GM12878 (cell line): ENCODE measurements around the gene MRTFB. TPM values are rescaled to one million over a fixed set of nuclear protein-coding genes. Genes with fewer than 3 reads are reported as not detected.

Source experiments
- ATAC-seq: fragments of 200-7000 bp; cut with Tn5 transposase; 3 replicates; pipeline ENCODE4 v1.9.1; 2020; ENCODE audit warnings: mild to moderate bottlenecking, moderate library complexity
- BruUV-seq: library from RNA; stranded (reverse); fragments of 400-500 nt; replicated peaks from 2 replicates; lab custom pipeline; 2021; lab: Mats Ljungman, UMichigan
- CTCF ChIA-PET: fragments of 300-600 bp; sonication (Branson Sonifier 250); formaldehyde crosslinking; extraction: SDS; loops from one replicate; lab custom pipeline; 2021; ENCODE audit warnings: inconsistent platforms; lab: Yijun Ruan, JAX
- POLR2A ChIA-PET: fragments of 350-600 bp; formaldehyde crosslinking; extraction: SDS; loops from one replicate; lab custom pipeline; 2021; ENCODE audit warnings: inconsistent platforms; lab: Charles Lee
- RAD21 ChIA-PET: fragments of 300-600 bp; sonication (Branson Sonifier 250); formaldehyde crosslinking; loops from one replicate; lab custom pipeline; 2023; ENCODE audit warnings: antibody characterized with exemption; ENCODE audit not compliant: unreplicated experiment; lab: Charles Lee
- SMC1A ChIA-PET: fragments of 300-600 bp; sonication (Branson Sonifier 250); formaldehyde crosslinking; loops from one replicate; lab custom pipeline; 2023; ENCODE audit not compliant: unreplicated experiment, uncharacterized antibody; lab: Charles Lee
- DNase-seq: peaks from one replicate; pipeline ENCODE4 v3.0.0-alpha.2; 2011; ENCODE audit warnings: low read depth, low spot score
- FAIRE-seq: peaks from 3 replicates; lab custom pipeline; 2011; peaks lifted over from hg19 to GRCh38; lab: Jason Lieb, UNC
- H2AFZ ChIP-seq: 2 replicates; pipeline ENCODE4 v1.6.0; 2011; ENCODE audit warnings: low read depth, low read length, control low read depth; ENCODE audit not compliant: control insufficient read depth
- H3K27ac ChIP-seq: 2 replicates; pipeline ENCODE4 v1.5.1; 2011; ENCODE audit warnings: control low read depth; ENCODE audit not compliant: control insufficient read depth, insufficient read depth
- H3K27me3 ChIP-seq, 2 experiments: replicated peaks in 1 of 2; 2 replicates each; pipeline versions ENCODE4 v1.6.0 to v1.6.1; 2011; ENCODE audit warnings: low read length in 1 of 2; ENCODE audit not compliant: control insufficient read depth in 2 of 2, insufficient read depth in 2 of 2
- H3K36me3 ChIP-seq, 2 experiments: 2 replicates each; pipeline ENCODE4 v1.5.1; 2011; ENCODE audit warnings: low read length in 1 of 2; ENCODE audit not compliant: control insufficient read depth in 2 of 2, insufficient read depth in 2 of 2
- H3K4me1 ChIP-seq: 2 replicates; pipeline ENCODE4 v1.6.1; 2011; ENCODE audit warnings: mild to moderate bottlenecking, low read length, moderate library complexity, mixed read lengths; ENCODE audit not compliant: control insufficient read depth, insufficient read depth
- H3K4me2 ChIP-seq: 2 replicates; pipeline ENCODE4 v1.6.0; 2011; ENCODE audit warnings: control low read depth; ENCODE audit not compliant: control insufficient read depth, insufficient read depth
- H3K4me3 ChIP-seq: fragments of 200-600 bp; sonication (generic); 2 replicates; pipeline ENCODE4 v1.5.1; 2016
- H3K79me2 ChIP-seq: 2 replicates; pipeline ENCODE4 v1.6.0; 2011; ENCODE audit warnings: low read length; ENCODE audit not compliant: control insufficient read depth, insufficient read depth
- H3K9ac ChIP-seq: 2 replicates; pipeline ENCODE4 v1.8.0; 2011; ENCODE audit warnings: low read length, control low read depth, mixed read lengths; ENCODE audit not compliant: control insufficient read depth, insufficient read depth
- H3K9me3 ChIP-seq: replicated peaks from 3 replicates; pipeline ENCODE4 v1.5.1; 2011; ENCODE audit warnings: mild to moderate bottlenecking, low read length; ENCODE audit not compliant: control insufficient read depth, insufficient read depth
- H4K20me1 ChIP-seq: 2 replicates; pipeline ENCODE4 v1.6.0; 2011; ENCODE audit not compliant: control insufficient read depth, insufficient read depth
- DPF2 ChIP-seq: fragments of 450-650 bp; IDR thresholded peaks from 2 replicates; pipeline ENCODE4 v1.6.1; 2017; ENCODE audit warnings: mild to moderate bottlenecking
- ETV6 ChIP-seq, 2 experiments: fragments of 450-650 bp in 1 of 2; IDR thresholded peaks in 1 of 2; conservative IDR thresholded peaks in 1 of 2; 2 replicates each; pipeline ENCODE4 v1.6.1; 2014; ENCODE audit warnings: antibody characterized with exemption in 1 of 2, borderline replicate concordance in 1 of 2, low read depth in 1 of 2, mild to moderate bottlenecking in 1 of 2, moderate library complexity in 1 of 2
- MLLT1 ChIP-seq: fragments of 450-650 bp; IDR thresholded peaks from 2 replicates; pipeline ENCODE4 v1.6.1; 2016; ENCODE audit warnings: mild to moderate bottlenecking
- MYB ChIP-seq: fragments of 150-350 bp; IDR thresholded peaks from 2 replicates; pipeline ENCODE4 v1.6.1; 2014; ENCODE audit warnings: mild to moderate bottlenecking, low read depth, low read length, borderline replicate concordance
- MYC ChIP-seq: IDR thresholded peaks from 2 replicates; pipeline ENCODE4 v1.6.1; 2011; ENCODE audit warnings: mild to moderate bottlenecking, low read length, moderate library complexity, inconsistent platforms; ENCODE audit not compliant: insufficient read depth, insufficient replicate concordance, insufficient read length, severe bottlenecking
- PAX8 ChIP-seq: fragments of 450-650 bp; IDR thresholded peaks from 2 replicates; pipeline ENCODE4 v1.6.1; 2017; ENCODE audit warnings: mild to moderate bottlenecking, moderate library complexity
- PKNOX1 ChIP-seq: fragments of 450-650 bp; IDR thresholded peaks from 2 replicates; pipeline ENCODE4 v1.6.1; 2016; ENCODE audit warnings: mild to moderate bottlenecking
- USF2 ChIP-seq: IDR thresholded peaks from 2 replicates; pipeline ENCODE4 v1.6.1; 2011; ENCODE audit warnings: low read depth, low read length, improper control_type of control experiment, borderline replicate concordance
- ZNF687 ChIP-seq: fragments of 450-650 bp; IDR thresholded peaks from 2 replicates; pipeline ENCODE4 v1.6.1; 2017; ENCODE audit warnings: mild to moderate bottlenecking, moderate library complexity
- WGBS: methylation state at CpG from one replicate; pipeline ENCODE4 v1.1.6; 2016; ENCODE audit warnings: low lambda C conversion rate; ENCODE audit not compliant: insufficient replicate concordance, insufficient coverage; ENCODE audit errors: missing lambda C conversion rate; 5-methylcytosine and 5-hydroxymethylcytosine counted together
- in situ Hi-C: fragments of 300-500 bp; cut with MboI; formaldehyde crosslinking; loops from 9 replicates; pipeline ENCODE4 v1.14.3; 2018; ENCODE audit warnings: mixed read lengths
- intact Hi-C: fragments of 100-400 bp; cut with micrococcal nuclease; formaldehyde crosslinking; loops from one replicate; pipeline ENCODE4 v1.14.2; 2022; ENCODE audit not compliant: unreplicated experiment
- polyA plus RNA-seq, 11 experiments: library from polyadenylated mRNA; depleted of rRNA in 4 of 11; unstranded in 6 of 11; stranded (reverse) in 5 of 11; fragments of >200 nt; fragmentation: Nextera tagmentation in 4 of 11; fragmentation: Illumina TruSeq in 1 of 11; extraction: Ambion mirVana in 4 of 11; extraction: Trizol in 1 of 11; gene quantifications; 1 replicate in 1 of 11; 2 replicates in 10 of 11; pipeline versions ENCODE4 v1.2.1 to v1.2.3, GENCODE V29; 2011 to 2016; ENCODE audit warnings: inconsistent platforms in 2 of 11, missing spikeins in 2 of 11, low read depth in 1 of 11
- total RNA-seq, 4 experiments: library from RNA; depleted of rRNA in 3 of 4; stranded (reverse); fragments of >200 nt in 3 of 4; fragmentation: Illumina TruSeq in 1 of 4; extraction: Trizol in 1 of 4; gene quantifications; 2 replicates each; pipeline versions ENCODE4 v1.2.1 to v1.2.3, GENCODE V29; 2013 to 2021
- TF ChIP-seq, protein P1 (sequence below): IDR thresholded peaks from 2 replicates; pipeline ENCODE4 v1.6.1; 2012; ENCODE audit warnings: low read depth, low read length, improper control_type of control experiment

Gene MRTFB
- total and polyA plus RNA-seq, 10 of the 15 experiments (the other 5 are each of a cell fraction or from before 2014, with no cell fraction given) = 2.1 to 14.3 (median 8.0) TPM

DNA sequence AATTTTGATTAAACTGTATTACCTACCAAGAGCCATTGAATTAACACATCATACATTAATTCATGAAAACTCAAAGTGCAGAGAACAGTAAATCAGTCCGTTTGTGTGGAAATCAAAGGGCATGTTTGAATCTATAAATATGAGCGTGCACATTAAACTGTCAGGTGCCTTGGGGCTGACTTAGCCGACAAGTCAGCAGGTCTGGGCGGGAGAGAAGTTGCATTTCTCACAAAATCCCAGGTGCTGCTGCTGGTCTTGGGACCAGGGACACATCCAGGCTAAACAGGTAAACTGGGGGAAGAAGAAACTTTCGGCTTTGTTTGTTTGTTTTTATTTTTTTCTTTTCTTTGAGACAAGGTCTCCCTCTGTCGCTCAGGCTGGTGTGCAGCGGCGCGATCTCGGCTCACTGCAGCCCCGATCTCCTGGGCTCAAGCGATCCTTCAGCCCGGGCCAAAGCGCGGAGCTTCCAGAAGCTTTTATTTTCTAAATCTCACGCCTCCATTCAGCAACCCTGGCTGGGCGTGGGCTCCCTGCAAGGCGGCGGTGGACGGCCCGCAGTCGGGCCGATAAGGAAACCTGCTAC lies 213.9 kb downstream of the MRTFB start:
- intact Hi-C loops = loop anchor here (1.0 to 2.0 kb wide), 5 partner anchors 16 to 362 kb away; partner anchors contain the start of gene MRTFB
- ChIA-PET POLR2A (interaction anchor here (0.5 to 1.7 kb wide), 3 partner anchors 18 to 27 kb away, joined by 3 to 8 read pairs (median 5); no protein-coding TSS in a partner anchor), SMC1A (interaction anchor here (0.6 to 4.3 kb wide), 11 partner anchors 18 to 711 kb away, joined by 3 to 48 read pairs (median 6); partner anchors contain the start of gene ERCC4), CTCF (interaction anchor here (0.5 to 4.0 kb wide), 18 partner anchors 12 to 367 kb away, joined by 3 to 31 read pairs (median 6); partner anchors contain the start of gene ERCC4), RAD21 (interaction anchor here (1.0 to 3.3 kb wide), 19 partner anchors 10 to 365 kb away, joined by 3 to 39 read pairs (median 5); partner anchors contain the start of gene ERCC4)
- BruUV-seq = no TSS peak
- DNase-seq (no peak), FAIRE-seq (peak; percentile 75), ATAC-seq (peak; percentile 68)
- Histone ChIP-seq H3K4me2 (peak overlapping the region; percentile 84), H3K79me2 (no peaks in the 10 kb centered on the region), H4K20me1 (no peaks in the 10 kb centered on the region), H3K9me3 (peaks cover 8% of the 10 kb centered on the region), H3K27ac (peak overlapping the region; percentile 76), H3K36me3 (no peaks in the 10 kb centered on the region), H3K27me3 (no peaks in the 10 kb centered on the region), H3K4me1 (peaks cover 8% of the 10 kb centered on the region), H3K4me3 (peak overlapping the region; percentile 89), H3K9ac (peak overlapping the region; percentile 75), H2AFZ (peak overlapping the region; percentile 96)
- in situ Hi-C loops = loop anchor here (5.0 kb wide), 2 partner anchors 242 to 363 kb away; partner anchors contain the start of gene ERCC4
- WGBS = 1% methylated on average over 23 of the region's 23 CpGs
- TF ChIP-seq ETV6 (conservative IDR thresholded peaks at IDR 0.05 in 1 of 2, IDR thresholded peaks at IDR 0.05 in 1 of 2; ENCODE audit: borderline replicate concordance in 1 of 2, low read depth in 1 of 2) (0 out of 4 replicates have a peak, but pooled peaks of 1 of the 2 experiments have one; percentile 20), MYC (no peak), USF2 (no peak), PAX8 (no peak), ZNF687 (no peak), MYB (0 out of 2 replicates have a peak, but pooled peaks have one; percentile 20), DPF2 (no peak), PKNOX1 (peak; percentile 60), MLLT1 (0 out of 2 replicates have a peak, but pooled peaks have one; percentile 12)
- TF ChIP-seq, protein P1, sequence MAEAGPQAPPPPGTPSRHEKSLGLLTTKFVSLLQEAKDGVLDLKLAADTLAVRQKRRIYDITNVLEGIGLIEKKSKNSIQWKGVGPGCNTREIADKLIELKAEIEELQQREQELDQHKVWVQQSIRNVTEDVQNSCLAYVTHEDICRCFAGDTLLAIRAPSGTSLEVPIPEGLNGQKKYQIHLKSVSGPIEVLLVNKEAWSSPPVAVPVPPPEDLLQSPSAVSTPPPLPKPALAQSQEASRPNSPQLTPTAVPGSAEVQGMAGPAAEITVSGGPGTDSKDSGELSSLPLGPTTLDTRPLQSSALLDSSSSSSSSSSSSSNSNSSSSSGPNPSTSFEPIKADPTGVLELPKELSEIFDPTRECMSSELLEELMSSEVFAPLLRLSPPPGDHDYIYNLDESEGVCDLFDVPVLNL = no peak
